NB4 (cell line): ENCODE data around the gene CYP2A7.

Experiments used
- CTCF ChIP-seq: IDR thresholded peaks from one replicate; pipeline ENCODE4 v1.5.1; 2012; ENCODE audit warnings: low read depth, low read length
- MYC ChIP-seq: IDR thresholded peaks from 2 replicates; pipeline ENCODE4 v1.6.1; 2011; ENCODE audit warnings: low read depth, low read length
- POLR2A ChIP-seq: IDR thresholded peaks from 2 replicates; pipeline ENCODE4 v1.6.1; 2011; ENCODE audit warnings: mild to moderate bottlenecking; ENCODE audit not compliant: insufficient read length; ENCODE audit errors: extremely low read depth

GRCh38 chr19:40907968-40908735, 26.1 kb upstream of the CYP2A7 start:
- TF ChIP-seq CTCF, result no peak
- TF ChIP-seq POLR2A, result no peak
- TF ChIP-seq MYC, result no peak
